ENCODE data around the gene RAB3A.

- TF ChIP-seq EZH2 (IDR thresholded peaks at IDR 0.05; ENCODE audit: borderline replicate concordance, low read depth, low read length, severe bottlenecking) = no peak
- TF ChIP-seq CTCF (IDR thresholded peaks at IDR 0.05; ENCODE audit: borderline replicate concordance, extremely low read depth, low read length, poor library complexity, severe bottlenecking) = peak; percentile 86
These were observed 51.4 kb downstream of the RAB3A start for GRCh38 chr19:18152442-18152816.
